SK-N-SH treated with all-trans-retinoic acid at 6 μM for 48 hours (cell line): Measurements from ENCODE around the gene UBE2E1.

ENCODE experiments used
- ATAC-seq: fragments of 200-7000 bp; cut with Tn5 transposase; 3 replicates; pipeline ENCODE4 v1.9.1; 2020; ENCODE audit warnings: mild to moderate bottlenecking, moderate library complexity
- ARNTL ChIP-seq: fragments of 450-650 bp; formaldehyde crosslinking; IDR thresholded peaks from 2 replicates; pipeline ENCODE4 v1.5.0; 2020; ENCODE audit warnings: low read depth, mild to moderate bottlenecking, moderate library complexity, borderline replicate concordance
- BACH2 ChIP-seq: fragments of 250-450 bp; sonication (Bioruptor Pico); IDR thresholded peaks from 2 replicates; pipeline ENCODE4 v1.9.0; 2021; ENCODE audit warnings: mild to moderate bottlenecking, borderline replicate concordance
- CSDC2 ChIP-seq: fragments of 250-450 bp; sonication (Bioruptor Pico); IDR thresholded peaks from 2 replicates; pipeline ENCODE4 v1.5.0; 2020; ENCODE audit warnings: mild to moderate bottlenecking, moderate library complexity
- CSRNP3 ChIP-seq: fragments of 250-450 bp; sonication (Bioruptor Pico); IDR thresholded peaks from 2 replicates; pipeline ENCODE4 v1.5.1; 2021; ENCODE audit warnings: mild to moderate bottlenecking, moderate library complexity
- ESRRG ChIP-seq: fragments of 250-450 bp; sonication (Bioruptor Pico); IDR thresholded peaks from 2 replicates; pipeline ENCODE4 v1.6.1; 2021; ENCODE audit warnings: mild to moderate bottlenecking
- GLIS3 ChIP-seq: fragments of 250-450 bp; sonication (Bioruptor Pico); IDR thresholded peaks from 2 replicates; pipeline ENCODE4 v1.5.0; 2020; ENCODE audit warnings: mild to moderate bottlenecking, moderate library complexity
- ISL1 ChIP-seq: fragments of 250-450 bp; sonication (Bioruptor Pico); IDR thresholded peaks from 2 replicates; pipeline ENCODE4 v2.1.2; 2022; ENCODE audit warnings: mild to moderate bottlenecking, moderate library complexity
- OSR1 ChIP-seq: fragments of 250-450 bp; sonication (Bioruptor Pico); IDR thresholded peaks from 2 replicates; pipeline ENCODE4 v1.8.0; 2022; ENCODE audit warnings: moderate library complexity, mild to moderate bottlenecking, inconsistent platforms
- PPARA ChIP-seq: fragments of 250-450 bp; sonication (Bioruptor Pico); IDR thresholded peaks from 2 replicates; pipeline ENCODE4 v1.5.0; 2020; ENCODE audit warnings: mild to moderate bottlenecking, borderline replicate concordance
- SNAI2 ChIP-seq: fragments of 250-450 bp; sonication (Bioruptor Pico); IDR thresholded peaks from 2 replicates; pipeline ENCODE4 v1.5.0; 2020; ENCODE audit warnings: mild to moderate bottlenecking, moderate library complexity
- TCF4 ChIP-seq: fragments of 250-450 bp; sonication (Bioruptor Pico); IDR thresholded peaks from 2 replicates; pipeline ENCODE4 v1.8.0; 2021; ENCODE audit warnings: mild to moderate bottlenecking, moderate library complexity, borderline replicate concordance
- TOX ChIP-seq: fragments of 250-450 bp; sonication (Bioruptor Pico); IDR thresholded peaks from 2 replicates; pipeline ENCODE4 v1.8.0; 2021; ENCODE audit warnings: mild to moderate bottlenecking, moderate library complexity, borderline replicate concordance
- TSHZ2 ChIP-seq: fragments of 250-450 bp; sonication (Bioruptor Pico); IDR thresholded peaks from 2 replicates; pipeline ENCODE4 v1.5.0; 2020; ENCODE audit warnings: mild to moderate bottlenecking, moderate library complexity
- ZFP3 ChIP-seq: fragments of 250-450 bp; sonication (Bioruptor Pico); IDR thresholded peaks from 2 replicates; pipeline ENCODE4 v1.5.0; 2020; ENCODE audit warnings: mild to moderate bottlenecking, moderate library complexity
- ZFP30 ChIP-seq: fragments of 450-650 bp; formaldehyde crosslinking; IDR thresholded peaks from 2 replicates; pipeline ENCODE4 v1.5.0; 2022; ENCODE audit warnings: mild to moderate bottlenecking, moderate library complexity
- ZNF565 ChIP-seq: fragments of 450-650 bp; formaldehyde crosslinking; conservative IDR thresholded peaks from 2 replicates; pipeline ENCODE4 v1.5.0; 2020; ENCODE audit warnings: low read depth, mild to moderate bottlenecking, moderate library complexity
- ZNF70 ChIP-seq: fragments of 450-650 bp; formaldehyde crosslinking; IDR thresholded peaks from 2 replicates; pipeline ENCODE4 v1.5.0; 2020; ENCODE audit warnings: mild to moderate bottlenecking, moderate library complexity
- ZNF8 ChIP-seq: fragments of 450-650 bp; formaldehyde crosslinking; IDR thresholded peaks from 2 replicates; pipeline ENCODE4 v1.5.0; 2020; ENCODE audit warnings: mild to moderate bottlenecking, moderate library complexity
- TF ChIP-seq, protein P1 (sequence below): fragments of 250-450 bp; sonication (Bioruptor Pico); IDR thresholded peaks from 2 replicates; pipeline ENCODE4 v1.8.0; 2021; ENCODE audit warnings: low read depth, mild to moderate bottlenecking, moderate library complexity, borderline replicate concordance
- TF ChIP-seq, protein P2 (sequence below): fragments of 250-450 bp; sonication (Bioruptor Pico); IDR thresholded peaks from 2 replicates; pipeline ENCODE4 v1.8.0; 2020; ENCODE audit warnings: mild to moderate bottlenecking, moderate library complexity, borderline replicate concordance

UBE2E1 gene

DNA sequence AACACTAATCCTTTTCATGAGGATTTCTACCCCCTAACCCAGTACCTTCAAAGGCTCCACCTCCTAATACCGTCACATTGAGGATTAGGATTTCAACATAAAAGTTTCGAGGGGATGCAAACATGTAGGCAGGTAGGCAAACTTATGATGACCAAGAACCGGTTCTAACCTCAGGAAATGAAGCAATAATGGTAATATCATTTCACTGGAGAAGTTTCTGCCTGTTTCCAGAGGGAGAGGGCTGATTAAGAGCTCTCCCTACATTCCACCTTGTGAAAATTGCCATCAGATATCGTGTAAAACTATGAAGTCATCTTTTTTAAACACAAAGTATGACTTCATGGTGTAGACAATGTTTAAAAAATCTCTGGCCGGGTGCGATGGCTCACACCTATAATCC lies 79.5 kb downstream of the UBE2E1 start:
- ATAC-seq = no peak
- TF ChIP-seq, protein P1, sequence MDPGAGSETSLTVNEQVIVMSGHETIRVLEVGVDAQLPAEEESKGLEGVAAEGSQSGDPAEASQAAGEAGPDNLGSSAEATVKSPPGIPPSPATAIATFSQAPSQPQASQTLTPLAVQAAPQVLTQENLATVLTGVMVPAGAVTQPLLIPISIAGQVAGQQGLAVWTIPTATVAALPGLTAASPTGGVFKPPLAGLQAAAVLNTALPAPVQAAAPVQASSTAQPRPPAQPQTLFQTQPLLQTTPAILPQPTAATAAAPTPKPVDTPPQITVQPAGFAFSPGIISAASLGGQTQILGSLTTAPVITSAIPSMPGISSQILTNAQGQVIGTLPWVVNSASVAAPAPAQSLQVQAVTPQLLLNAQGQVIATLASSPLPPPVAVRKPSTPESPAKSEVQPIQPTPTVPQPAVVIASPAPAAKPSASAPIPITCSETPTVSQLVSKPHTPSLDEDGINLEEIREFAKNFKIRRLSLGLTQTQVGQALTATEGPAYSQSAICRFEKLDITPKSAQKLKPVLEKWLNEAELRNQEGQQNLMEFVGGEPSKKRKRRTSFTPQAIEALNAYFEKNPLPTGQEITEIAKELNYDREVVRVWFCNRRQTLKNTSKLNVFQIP (CRISPR knock-in tag) = no peak
- TF ChIP-seq, protein P2, sequence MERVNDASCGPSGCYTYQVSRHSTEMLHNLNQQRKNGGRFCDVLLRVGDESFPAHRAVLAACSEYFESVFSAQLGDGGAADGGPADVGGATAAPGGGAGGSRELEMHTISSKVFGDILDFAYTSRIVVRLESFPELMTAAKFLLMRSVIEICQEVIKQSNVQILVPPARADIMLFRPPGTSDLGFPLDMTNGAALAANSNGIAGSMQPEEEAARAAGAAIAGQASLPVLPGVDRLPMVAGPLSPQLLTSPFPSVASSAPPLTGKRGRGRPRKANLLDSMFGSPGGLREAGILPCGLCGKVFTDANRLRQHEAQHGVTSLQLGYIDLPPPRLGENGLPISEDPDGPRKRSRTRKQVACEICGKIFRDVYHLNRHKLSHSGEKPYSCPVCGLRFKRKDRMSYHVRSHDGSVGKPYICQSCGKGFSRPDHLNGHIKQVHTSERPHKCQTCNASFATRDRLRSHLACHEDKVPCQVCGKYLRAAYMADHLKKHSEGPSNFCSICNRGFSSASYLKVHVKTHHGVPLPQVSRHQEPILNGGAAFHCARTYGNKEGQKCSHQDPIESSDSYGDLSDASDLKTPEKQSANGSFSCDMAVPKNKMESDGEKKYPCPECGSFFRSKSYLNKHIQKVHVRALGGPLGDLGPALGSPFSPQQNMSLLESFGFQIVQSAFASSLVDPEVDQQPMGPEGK (CRISPR knock-in tag) = no peak
- TF ChIP-seq TOX (CRISPR knock-in tag) (no peak), ESRRG (CRISPR knock-in tag) (no peak), TCF4 (CRISPR knock-in tag) (no peak), SNAI2 (CRISPR knock-in tag) (no peak), ZNF565 (CRISPR knock-in tag) (no peak), CSRNP3 (no peak), GLIS3 (CRISPR knock-in tag) (no peak), CSDC2 (no peak), OSR1 (CRISPR knock-in tag) (no peak), ZFP30 (no peak), ZNF8 (no peak), BACH2 (CRISPR knock-in tag) (no peak), ZFP3 (CRISPR knock-in tag) (no peak), PPARA (no peak), TSHZ2 (CRISPR knock-in tag) (no peak), ARNTL (CRISPR knock-in tag) (no peak)

- no peak for ATAC-seq
Observed at GRCh38 chr3:23886311-23886710, 80.6 kb downstream of the UBE2E1 start.

More at GRCh38 chr3:23886311-23886710, 80.6 kb downstream of the UBE2E1 start:
- TF ChIP-seq ZNF70 (CRISPR knock-in tag) (no peak), CSRNP3 (no peak), ISL1 (CRISPR knock-in tag) (no peak), ZNF565 (CRISPR knock-in tag) (no peak), TOX (CRISPR knock-in tag) (no peak), BACH2 (CRISPR knock-in tag) (no peak), ESRRG (CRISPR knock-in tag) (no peak)
- TF ChIP-seq, protein P2 (CRISPR knock-in tag) = no peak
